Activated B cell treated with CpG ODN at 0.5 μM for 24 hours (primary cell): Measurements from ENCODE around the gene UBXN1. TPM values are rescaled to one million over a fixed set of nuclear protein-coding genes. Genes with fewer than 3 reads are reported as not detected.
A peak's percentile ranks its signal among the peaks of the same experiment; 100 is the strongest.

ENCODE experiments used
- ATAC-seq: fragments of 200-7000 bp; cut with Tn5 transposase; one replicate; pipeline ENCODE4 v1.10.0; 2021; ENCODE audit warnings: low read depth, mild to moderate bottlenecking, moderate library complexity
- CTCF ChIA-PET: fragments of 350-600 bp; sonication (Branson Sonifier 250); formaldehyde crosslinking; loops from one replicate; lab custom pipeline; 2021; ENCODE audit warnings: antibody characterized with exemption; lab: Charles Lee
- POLR2A ChIA-PET: fragments of 350-600 bp; sonication (Branson Sonifier 250); formaldehyde crosslinking; loops from one replicate; lab custom pipeline; 2021; ENCODE audit warnings: antibody characterized with exemption; lab: Charles Lee
- DNase-seq: peaks from one replicate; pipeline ENCODE4 v3.0.0; 2022
- H3K27ac Mint-ChIP-seq: one replicate; pipeline ENCODE4 v1.8.0; 2020; ENCODE audit warnings: mixed read lengths
- H3K27me3 Mint-ChIP-seq: one replicate; pipeline ENCODE4 v1.8.0; 2021; ENCODE audit warnings: mixed read lengths
- H3K36me3 Mint-ChIP-seq: one replicate; pipeline ENCODE4 v1.8.0; 2021; ENCODE audit warnings: low read depth, mixed read lengths
- H3K4me1 Mint-ChIP-seq: one replicate; pipeline ENCODE4 v1.8.0; 2021; ENCODE audit warnings: mixed read lengths
- H3K4me3 Mint-ChIP-seq: one replicate; pipeline ENCODE4 v1.8.0; 2020; ENCODE audit warnings: mild to moderate bottlenecking, mixed read lengths
- H3K9me3 Mint-ChIP-seq: one replicate; pipeline ENCODE4 v1.8.0; 2020; ENCODE audit warnings: mixed read lengths
- intact Hi-C: fragments of 100-400 bp; cut with micrococcal nuclease; formaldehyde crosslinking; loops from one replicate; pipeline ENCODE4 v1.15.1; 2024
- total RNA-seq: library from RNA; stranded (reverse); gene quantifications from 2 replicates; pipeline ENCODE4 v1.2.3, GENCODE V29; 2022
- TF ChIP-seq, protein P1 (sequence below): fragments of 200-600 bp; IDR thresholded peaks from one replicate; pipeline ENCODE4 v1.8.0; 2022; ENCODE audit warnings: antibody characterized with exemption, mild to moderate bottlenecking

Gene UBXN1
- total RNA-seq, 1 donor from 2014 or later = 204 TPM

DNA sequence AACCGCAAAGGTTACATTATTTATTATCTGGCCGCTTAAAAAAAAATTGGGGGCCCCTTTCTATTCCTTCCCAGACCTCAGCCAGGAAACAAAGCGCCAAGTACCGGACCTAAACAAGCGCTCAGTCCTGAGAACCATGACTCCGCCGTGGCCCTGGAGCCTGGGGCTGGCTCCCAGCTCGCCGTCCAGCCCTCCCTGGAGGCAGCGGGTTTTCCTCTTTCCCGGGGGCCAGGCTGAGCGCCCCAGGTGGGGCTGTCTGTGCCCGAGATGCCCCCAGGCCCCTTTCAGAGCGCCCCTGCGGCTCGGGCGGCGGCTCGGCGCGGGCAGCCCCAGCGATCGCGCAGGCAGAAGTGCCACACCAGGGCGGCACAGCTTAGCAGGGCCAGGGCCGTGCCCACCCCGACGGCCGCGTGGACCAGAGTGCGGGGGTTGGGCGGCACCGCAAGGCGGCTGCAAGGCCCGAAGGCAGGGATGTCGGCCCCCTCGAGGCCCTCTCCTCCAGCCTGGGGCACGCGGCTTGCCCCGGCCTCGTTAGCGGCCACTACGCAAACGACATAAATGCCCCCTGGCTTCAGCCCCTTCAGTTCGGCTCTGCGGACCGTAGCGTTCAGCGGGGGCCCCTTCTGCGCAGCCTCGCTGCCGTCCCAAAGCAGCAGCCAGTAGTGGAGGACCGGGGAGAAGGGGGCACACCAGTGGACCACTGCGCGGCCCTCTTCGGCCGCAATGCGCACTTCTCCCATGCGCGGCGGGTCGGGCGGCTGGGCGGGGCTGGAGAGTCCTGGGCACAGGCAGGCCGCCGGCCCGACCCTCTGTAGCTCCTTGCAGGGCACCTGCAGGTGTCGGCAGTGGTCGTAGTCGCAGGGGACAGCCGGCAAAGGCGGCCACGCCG, 8.9 kb upstream of the UBXN1 start:
- DNase-seq (no peak), ATAC-seq (peak; percentile 28)
- ChIA-PET CTCF (no interaction called here), POLR2A (interaction anchor here (0.6 to 1.6 kb wide), 5 partner anchors 20 to 128 kb away, joined by 3 to 8 read pairs (median 3); partner anchors contain the start of gene GANAB)
- Mint-ChIP-seq H3K27me3 (peaks cover 7% of the 10 kb centered on the region), H3K4me1 (no peaks in the 10 kb centered on the region), H3K9me3 (no peaks in the 10 kb centered on the region), H3K36me3 (peaks cover 23% of the 10 kb centered on the region), H3K4me3 (no peak overlapping the region), H3K27ac (no peak overlapping the region)
- intact Hi-C loops = no loop called here
- TF ChIP-seq, protein P1, sequence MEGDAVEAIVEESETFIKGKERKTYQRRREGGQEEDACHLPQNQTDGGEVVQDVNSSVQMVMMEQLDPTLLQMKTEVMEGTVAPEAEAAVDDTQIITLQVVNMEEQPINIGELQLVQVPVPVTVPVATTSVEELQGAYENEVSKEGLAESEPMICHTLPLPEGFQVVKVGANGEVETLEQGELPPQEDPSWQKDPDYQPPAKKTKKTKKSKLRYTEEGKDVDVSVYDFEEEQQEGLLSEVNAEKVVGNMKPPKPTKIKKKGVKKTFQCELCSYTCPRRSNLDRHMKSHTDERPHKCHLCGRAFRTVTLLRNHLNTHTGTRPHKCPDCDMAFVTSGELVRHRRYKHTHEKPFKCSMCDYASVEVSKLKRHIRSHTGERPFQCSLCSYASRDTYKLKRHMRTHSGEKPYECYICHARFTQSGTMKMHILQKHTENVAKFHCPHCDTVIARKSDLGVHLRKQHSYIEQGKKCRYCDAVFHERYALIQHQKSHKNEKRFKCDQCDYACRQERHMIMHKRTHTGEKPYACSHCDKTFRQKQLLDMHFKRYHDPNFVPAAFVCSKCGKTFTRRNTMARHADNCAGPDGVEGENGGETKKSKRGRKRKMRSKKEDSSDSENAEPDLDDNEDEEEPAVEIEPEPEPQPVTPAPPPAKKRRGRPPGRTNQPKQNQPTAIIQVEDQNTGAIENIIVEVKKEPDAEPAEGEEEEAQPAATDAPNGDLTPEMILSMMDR = no peak

DNA sequence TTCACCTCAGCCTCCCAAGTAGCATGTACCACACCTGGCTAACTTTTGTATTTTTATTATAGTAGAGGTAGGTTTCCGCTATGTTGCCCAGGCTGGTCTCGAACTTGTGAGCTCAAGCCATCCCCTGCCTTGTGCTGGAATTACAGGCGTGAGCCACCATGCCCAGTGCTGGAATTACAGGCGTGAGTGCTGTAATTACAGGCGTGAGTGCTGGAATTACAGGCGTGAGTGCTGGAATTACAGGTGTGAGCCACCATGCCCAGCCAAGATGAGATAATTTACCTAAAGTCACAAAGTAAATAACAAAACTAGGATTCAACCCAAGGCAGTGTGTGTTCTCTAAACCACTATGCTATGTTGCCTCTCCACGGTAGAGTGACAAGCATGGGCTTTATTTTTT, 3.6 kb upstream of the UBXN1 start:
- Mint-ChIP-seq H3K27me3 (peaks cover 4% of the 10 kb centered on the region), H3K4me1 (peaks cover 25% of the 10 kb centered on the region), H3K4me3 (no peak overlapping the region), H3K9me3 (no peaks in the 10 kb centered on the region), H3K27ac (no peak overlapping the region), H3K36me3 (peaks cover 13% of the 10 kb centered on the region)
- TF ChIP-seq, protein P1 = no peak
- ATAC-seq (no peak), DNase-seq (no peak)
- CTCF ChIA-PET = interaction anchor here (2.6 kb wide), 1 partner anchor 12 kb away, joined by 7 read pairs; no protein-coding TSS in a partner anchor
- intact Hi-C loops = no loop called here
- POLR2A ChIA-PET = interaction anchor here (0.6 to 3.1 kb wide), 2 partner anchors 10 to 173 kb away, joined by 3 to 18 read pairs; partner anchors contain the start of genes LBHD1 and UQCC3

- H3K27me3 Mint-ChIP-seq = no peaks in the 10 kb centered on the region
- intact Hi-C loops = loop anchor here (1.0 kb wide), 2 partner anchors 13 to 181 kb away; no protein-coding TSS in a partner anchor
- H3K4me3 Mint-ChIP-seq = peak overlapping the region; percentile 73
- H3K4me1 Mint-ChIP-seq = peaks cover 36% of the 10 kb centered on the region
- peak; percentile 77 for ATAC-seq
- CTCF ChIA-PET = interaction anchor here (0.7 to 2.3 kb wide), 10 partner anchors 9 to 286 kb away, joined by 3 to 21 read pairs (median 4); partner anchors contain the start of genes LRRN4CL, SLC3A2 and TUT1
- peak overlapping the region; percentile 76 for H3K27ac Mint-ChIP-seq
- POLR2A ChIA-PET = interaction anchor here (0.6 to 9.2 kb wide), 23 partner anchors 9 to 1295 kb away, joined by 3 to 175 read pairs (median 4); partner anchors contain the start of genes B3GAT3, BSCL2, C11orf98 and CSKMT
- TF ChIP-seq, protein P1 = no peak
- H3K36me3 Mint-ChIP-seq = peaks cover 30% of the 10 kb centered on the region
- no peak for DNase-seq
- H3K9me3 Mint-ChIP-seq = no peaks in the 10 kb centered on the region
Observed at GRCh38 chr11:62680825-62681240, 2.0 kb upstream of the UBXN1 start.

DNA sequence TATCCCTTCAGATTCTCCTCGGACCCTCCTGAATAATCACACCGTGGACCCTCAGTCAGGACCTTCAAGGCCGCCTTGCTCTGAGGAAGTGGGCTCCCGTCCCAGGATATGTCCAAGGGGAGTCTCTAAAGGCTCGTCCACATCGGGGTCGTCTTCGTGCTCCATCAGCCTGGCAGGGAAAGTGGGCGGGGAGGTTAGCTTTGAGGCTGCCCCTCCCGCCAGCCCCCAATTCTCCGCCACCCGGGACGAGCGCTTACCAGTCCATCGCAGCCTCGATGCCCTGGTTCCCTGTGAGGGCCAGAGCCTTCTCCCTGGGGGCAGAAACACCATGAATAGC, 472 bp downstream of the UBXN1 start:
- peaks cover 44% of the 10 kb centered on the region for H3K4me1 Mint-ChIP-seq
- TF ChIP-seq, protein P1 = no peak
- peak overlapping the region; percentile 96 for H3K27ac Mint-ChIP-seq
- ATAC-seq (no peak), DNase-seq (no peak)
- H3K27me3 Mint-ChIP-seq = no peaks in the 10 kb centered on the region
- H3K9me3 Mint-ChIP-seq = no peaks in the 10 kb centered on the region
- peak overlapping the region; percentile 91 for H3K4me3 Mint-ChIP-seq
- POLR2A ChIA-PET = interaction anchor here (0.6 to 9.2 kb wide), 13 partner anchors 12 to 203 kb away, joined by 3 to 175 read pairs (median 9); partner anchors contain the start of genes B3GAT3, BSCL2, C11orf98 and CSKMT
- H3K36me3 Mint-ChIP-seq = peaks cover 43% of the 10 kb centered on the region
- CTCF ChIA-PET = no interaction called here
- intact Hi-C loops = loop anchor here (2.0 kb wide), 2 partner anchors 26 to 28 kb away; partner anchors contain the start of genes BSCL2, GNG3 and INTS5
